ENCODE measurements around the gene PRKG1.

PRKG1 gene

DNA sequence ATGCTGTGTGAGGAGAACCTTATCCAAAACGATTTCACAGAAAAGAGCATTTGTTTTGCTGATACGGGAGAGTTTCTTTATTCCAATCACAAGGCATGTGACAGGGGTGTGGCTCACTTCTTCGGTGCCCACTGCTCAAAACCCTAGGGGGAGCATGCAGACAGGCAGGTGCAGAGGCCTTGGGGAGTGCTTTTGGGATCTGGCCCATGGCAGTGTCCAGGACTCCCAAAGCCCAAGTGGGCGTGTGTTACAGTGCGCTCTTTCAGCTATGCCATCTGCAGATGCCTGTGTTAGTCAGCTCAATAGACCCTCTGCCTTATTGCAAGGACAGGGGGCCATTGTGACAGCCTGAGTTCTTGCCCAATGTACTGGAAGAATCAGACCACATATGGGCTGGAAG, 530.3 kb downstream of the PRKG1 start:
- no peaks in the 10 kb centered on the region for H3K9me3 ChIP-seq (replicated peaks; ENCODE audit: low read length)
- no peak overlapping the region for H3K4me3 ChIP-seq (ENCODE audit: low read length)
- H3K27me3 ChIP-seq (ENCODE audit: control insufficient read depth, insufficient read depth, low read length) = peaks cover 4% of the 10 kb centered on the region
- H3K36me3 ChIP-seq (ENCODE audit: insufficient read depth, low read length) = no peaks in the 10 kb centered on the region
- H3K9ac ChIP-seq (ENCODE audit: low read depth, low read length) = no peak overlapping the region
- H3K4me1 ChIP-seq (ENCODE audit: control insufficient read depth, insufficient read depth, low read length) = no peaks in the 10 kb centered on the region
- no peak overlapping the region for H3K4me2 ChIP-seq (ENCODE audit: low read length)

DNA sequence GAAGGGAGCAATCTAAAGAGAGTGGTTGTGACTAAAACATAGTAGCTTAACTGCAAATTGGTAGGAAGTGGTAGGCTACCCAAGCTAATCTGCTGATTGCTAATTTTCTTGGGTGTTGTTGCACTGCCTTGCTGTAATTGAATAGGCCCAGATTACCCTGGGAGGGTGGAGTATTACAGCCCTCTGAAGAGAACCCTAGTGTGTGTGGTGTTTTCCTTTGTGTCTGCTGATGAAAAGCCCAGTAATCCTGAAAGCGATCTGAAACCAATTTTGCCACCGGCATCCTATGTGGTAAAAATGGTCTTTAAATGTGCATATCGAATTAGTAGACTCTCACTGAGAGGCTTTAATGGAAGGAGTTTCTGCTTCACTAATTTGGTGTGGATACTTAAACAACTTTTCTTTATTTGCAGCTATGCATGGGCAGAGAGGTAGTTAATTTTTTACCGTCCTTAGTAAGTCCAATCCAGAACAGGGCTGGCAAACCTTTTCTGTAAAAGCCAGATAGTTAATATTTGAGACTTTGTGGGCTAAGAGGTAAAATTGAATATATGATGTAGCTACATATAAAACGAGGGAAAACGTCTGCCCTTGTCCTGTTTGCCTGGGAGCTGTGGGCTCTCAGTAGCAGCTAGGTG, 532.7 kb downstream of the PRKG1 start:
- no peak overlapping the region for H3K4me2 ChIP-seq (ENCODE audit: low read length)
- H3K4me1 ChIP-seq (ENCODE audit: control insufficient read depth, insufficient read depth, low read length) = no peaks in the 10 kb centered on the region
- peaks cover 4% of the 10 kb centered on the region for H3K27me3 ChIP-seq (ENCODE audit: control insufficient read depth, insufficient read depth, low read length)
- no peaks in the 10 kb centered on the region for H3K9me3 ChIP-seq (replicated peaks; ENCODE audit: low read length)
- no peaks in the 10 kb centered on the region for H3K36me3 ChIP-seq (ENCODE audit: insufficient read depth, low read length)
- no peak overlapping the region for H3K9ac ChIP-seq (ENCODE audit: low read depth, low read length)
- H3K4me3 ChIP-seq (ENCODE audit: low read length) = no peak overlapping the region

DNA sequence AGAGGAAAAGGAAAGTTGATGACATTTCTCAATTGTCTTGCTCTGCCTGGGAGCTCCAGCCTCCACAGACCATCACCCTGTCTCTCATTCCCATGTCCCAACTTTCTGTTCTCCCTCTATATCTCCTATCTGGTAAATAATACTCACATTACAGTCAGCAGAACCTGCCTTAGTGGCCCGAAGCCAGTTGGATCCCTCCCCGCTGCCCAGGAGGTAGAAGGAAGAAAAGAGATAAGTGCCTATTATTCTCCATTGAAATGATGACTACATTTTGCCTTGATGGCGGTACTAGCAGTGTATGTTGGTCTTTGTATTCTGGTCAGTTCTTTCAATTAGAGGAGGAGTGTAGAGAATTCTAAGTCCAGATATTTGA, 533.2 kb downstream of the PRKG1 start:
- Histone ChIP-seq H3K9me3 (replicated peaks; ENCODE audit: low read length) (no peaks in the 10 kb centered on the region), H3K36me3 (ENCODE audit: insufficient read depth, low read length) (no peaks in the 10 kb centered on the region), H3K9ac (ENCODE audit: low read depth, low read length) (no peak overlapping the region), H3K4me2 (ENCODE audit: low read length) (no peak overlapping the region), H3K27me3 (ENCODE audit: control insufficient read depth, insufficient read depth, low read length) (peaks cover 4% of the 10 kb centered on the region), H3K4me1 (ENCODE audit: control insufficient read depth, insufficient read depth, low read length) (no peaks in the 10 kb centered on the region), H3K4me3 (ENCODE audit: low read length) (no peak overlapping the region)

GRCh38 chr10:51608211-51608610, 533.9 kb downstream of the PRKG1 start:
- H3K27me3 ChIP-seq (ENCODE audit: control insufficient read depth, insufficient read depth, low read length) = peaks cover 4% of the 10 kb centered on the region
- H3K4me1 ChIP-seq (ENCODE audit: control insufficient read depth, insufficient read depth, low read length) = no peaks in the 10 kb centered on the region
- no peaks in the 10 kb centered on the region for H3K36me3 ChIP-seq (ENCODE audit: insufficient read depth, low read length)
- no peak overlapping the region for H3K4me2 ChIP-seq (ENCODE audit: low read length)
- no peaks in the 10 kb centered on the region for H3K9me3 ChIP-seq (replicated peaks; ENCODE audit: low read length)
- no peak overlapping the region for H3K9ac ChIP-seq (ENCODE audit: low read depth, low read length)
- no peak overlapping the region for H3K4me3 ChIP-seq (ENCODE audit: low read length)

GRCh38 chr10:51615764-51616298, 541.5 kb downstream of the PRKG1 start:
- no peaks in the 10 kb centered on the region for H3K36me3 ChIP-seq (ENCODE audit: insufficient read depth, low read length)
- H3K9ac ChIP-seq (ENCODE audit: low read depth, low read length) = no peak overlapping the region
- H3K4me3 ChIP-seq (ENCODE audit: low read length) = no peak overlapping the region
- no peaks in the 10 kb centered on the region for H3K27me3 ChIP-seq (ENCODE audit: control insufficient read depth, insufficient read depth, low read length)
- no peaks in the 10 kb centered on the region for H3K4me1 ChIP-seq (ENCODE audit: control insufficient read depth, insufficient read depth, low read length)
- H3K9me3 ChIP-seq (replicated peaks; ENCODE audit: low read length) = no peaks in the 10 kb centered on the region
- no peak overlapping the region for H3K4me2 ChIP-seq (ENCODE audit: low read length)

GRCh38 chr10:51617576-51618235, 543.4 kb downstream of the PRKG1 start:
- Histone ChIP-seq H3K4me2 (ENCODE audit: low read length) (no peak overlapping the region), H3K4me3 (ENCODE audit: low read length) (no peak overlapping the region), H3K27me3 (ENCODE audit: control insufficient read depth, insufficient read depth, low read length) (no peaks in the 10 kb centered on the region), H3K36me3 (ENCODE audit: insufficient read depth, low read length) (no peaks in the 10 kb centered on the region), H3K9me3 (replicated peaks; ENCODE audit: low read length) (no peaks in the 10 kb centered on the region), H3K9ac (ENCODE audit: low read depth, low read length) (no peak overlapping the region), H3K4me1 (ENCODE audit: control insufficient read depth, insufficient read depth, low read length) (no peaks in the 10 kb centered on the region)

DNA sequence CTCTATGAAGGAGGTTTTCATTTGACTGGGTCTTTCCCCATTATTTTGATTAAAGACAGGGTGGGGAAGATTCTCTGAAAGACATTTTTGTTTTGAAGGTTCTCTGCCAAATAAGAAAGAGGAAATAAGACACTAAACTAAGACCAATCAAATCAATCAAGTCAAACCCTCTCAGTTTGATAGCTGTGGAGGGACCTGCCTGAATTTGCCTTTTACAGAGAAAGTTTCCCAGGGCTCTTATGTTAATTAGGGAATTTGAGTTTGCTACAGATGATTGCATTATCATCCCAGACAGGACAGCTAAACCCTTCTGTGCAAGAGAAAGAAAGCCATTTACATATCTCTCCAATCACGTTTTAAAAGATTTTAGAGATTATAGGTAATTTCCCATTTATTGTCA, 545.1 kb downstream of the PRKG1 start:
- H3K36me3 ChIP-seq (ENCODE audit: insufficient read depth, low read length) = no peaks in the 10 kb centered on the region
- H3K4me1 ChIP-seq (ENCODE audit: control insufficient read depth, insufficient read depth, low read length) = no peaks in the 10 kb centered on the region
- H3K27me3 ChIP-seq (ENCODE audit: control insufficient read depth, insufficient read depth, low read length) = no peaks in the 10 kb centered on the region
- H3K9ac ChIP-seq (ENCODE audit: low read depth, low read length) = no peak overlapping the region
- no peak overlapping the region for H3K4me2 ChIP-seq (ENCODE audit: low read length)
- no peak overlapping the region for H3K4me3 ChIP-seq (ENCODE audit: low read length)
- no peaks in the 10 kb centered on the region for H3K9me3 ChIP-seq (replicated peaks; ENCODE audit: low read length)

DNA sequence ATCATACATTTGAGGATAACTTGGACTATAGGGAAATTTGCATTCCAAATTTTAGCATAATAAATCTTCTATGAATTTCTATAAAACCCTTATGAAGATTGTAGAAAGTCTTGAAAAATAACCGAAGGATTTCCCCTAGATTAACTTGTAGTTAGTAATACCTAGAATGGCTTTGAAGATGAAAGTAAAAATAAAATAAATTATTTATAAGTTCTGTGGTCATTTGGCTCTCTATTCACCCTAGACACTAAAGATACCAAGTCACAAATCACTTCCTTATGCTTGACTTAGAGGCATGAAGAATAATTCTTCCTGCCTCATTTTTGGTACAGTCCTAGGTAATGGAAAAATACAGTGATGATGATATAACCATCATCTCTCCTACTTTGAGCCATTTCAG, 545.8 kb downstream of the PRKG1 start:
- H3K27me3 ChIP-seq (ENCODE audit: control insufficient read depth, insufficient read depth, low read length) = no peaks in the 10 kb centered on the region
- H3K9me3 ChIP-seq (replicated peaks; ENCODE audit: low read length) = no peaks in the 10 kb centered on the region
- H3K9ac ChIP-seq (ENCODE audit: low read depth, low read length) = no peak overlapping the region
- H3K4me2 ChIP-seq (ENCODE audit: low read length) = no peak overlapping the region
- H3K36me3 ChIP-seq (ENCODE audit: insufficient read depth, low read length) = no peaks in the 10 kb centered on the region
- H3K4me1 ChIP-seq (ENCODE audit: control insufficient read depth, insufficient read depth, low read length) = no peaks in the 10 kb centered on the region
- H3K4me3 ChIP-seq (ENCODE audit: low read length) = no peak overlapping the region

DNA sequence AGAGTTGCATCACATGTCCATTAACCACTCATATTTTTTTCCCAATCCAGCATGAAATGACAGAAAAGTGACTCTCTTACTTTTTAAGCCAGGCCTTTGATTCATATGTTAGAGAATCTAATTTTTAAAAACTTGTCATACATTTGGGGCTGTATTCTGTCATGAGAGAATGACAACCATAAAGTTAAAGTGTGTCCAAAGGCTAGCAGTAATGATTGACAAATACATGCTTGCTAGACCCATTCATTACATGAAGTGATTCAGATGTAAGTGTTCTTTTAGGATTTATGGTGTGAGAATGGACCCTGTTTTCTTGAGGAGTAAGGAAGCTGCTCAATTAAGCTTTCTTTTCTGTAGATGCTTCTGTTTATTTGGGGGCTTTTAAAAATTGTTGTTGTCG, 549.7 kb downstream of the PRKG1 start:
- Histone ChIP-seq H3K27me3 (ENCODE audit: control insufficient read depth, insufficient read depth, low read length) (no peaks in the 10 kb centered on the region), H3K9ac (ENCODE audit: low read depth, low read length) (no peak overlapping the region), H3K4me2 (ENCODE audit: low read length) (no peak overlapping the region), H3K36me3 (ENCODE audit: insufficient read depth, low read length) (no peaks in the 10 kb centered on the region), H3K4me1 (ENCODE audit: control insufficient read depth, insufficient read depth, low read length) (no peaks in the 10 kb centered on the region), H3K9me3 (replicated peaks; ENCODE audit: low read length) (no peaks in the 10 kb centered on the region), H3K4me3 (ENCODE audit: low read length) (no peak overlapping the region)

- Histone ChIP-seq H3K9ac (ENCODE audit: low read depth, low read length) (no peak overlapping the region), H3K4me1 (ENCODE audit: control insufficient read depth, insufficient read depth, low read length) (peaks cover 14% of the 10 kb centered on the region), H3K36me3 (ENCODE audit: insufficient read depth, low read length) (no peaks in the 10 kb centered on the region), H3K9me3 (replicated peaks; ENCODE audit: low read length) (no peaks in the 10 kb centered on the region), H3K27me3 (ENCODE audit: control insufficient read depth, insufficient read depth, low read length) (no peaks in the 10 kb centered on the region), H3K4me2 (ENCODE audit: low read length) (peak overlapping the region; percentile 29), H3K4me3 (ENCODE audit: low read length) (no peak overlapping the region)
Measured at GRCh38 chr10:51629934-51630639, 555.8 kb downstream of the PRKG1 start.

- Histone ChIP-seq H3K36me3 (ENCODE audit: insufficient read depth, low read length) (no peaks in the 10 kb centered on the region), H3K9ac (ENCODE audit: low read depth, low read length) (no peak overlapping the region), H3K9me3 (replicated peaks; ENCODE audit: low read length) (no peaks in the 10 kb centered on the region), H3K4me2 (ENCODE audit: low read length) (peak overlapping the region; percentile 29), H3K4me1 (ENCODE audit: control insufficient read depth, insufficient read depth, low read length) (peaks cover 14% of the 10 kb centered on the region), H3K27me3 (ENCODE audit: control insufficient read depth, insufficient read depth, low read length) (no peaks in the 10 kb centered on the region), H3K4me3 (ENCODE audit: low read length) (no peak overlapping the region)
Measured at GRCh38 chr10:51630640-51631005, 556.3 kb downstream of the PRKG1 start.

Data from skeletal muscle satellite cell (primary cell).